B cell (primary cell): Measurements from ENCODE around the gene CEP89. TPM values are rescaled to one million over a fixed set of nuclear protein-coding genes. Genes with fewer than 3 reads are reported as not detected.

Source experiments
- ATAC-seq: fragments of 200-7000 bp; cut with Tn5 transposase; one replicate; pipeline ENCODE4 v1.10.0; 2021; ENCODE audit warnings: low read depth, mild to moderate bottlenecking, moderate number of reproducible peaks, moderate library complexity
- CTCF ChIA-PET: fragments of 350-600 bp; sonication (Branson Sonifier 250); formaldehyde crosslinking; loops from one replicate; lab custom pipeline; 2021; ENCODE audit warnings: antibody characterized with exemption, inconsistent platforms; lab: Charles Lee
- POLR2A ChIA-PET: fragments of 350-600 bp; sonication (Branson Sonifier 250); formaldehyde crosslinking; loops from one replicate; lab custom pipeline; 2021; ENCODE audit warnings: antibody characterized with exemption; lab: Charles Lee
- DNase-seq: peaks from one replicate; pipeline ENCODE4 v3.0.0; 2013
- H2AFZ ChIP-seq: 2 replicates; pipeline ENCODE4 v1.6.1; 2012; ENCODE audit warnings: mild to moderate bottlenecking, low read depth, low read length; ENCODE audit not compliant: insufficient read depth, poor library complexity, severe bottlenecking
- H3K27ac ChIP-seq, 2 donors: 1 replicate in 1 of 2; 2 replicates in 1 of 2; pipeline ENCODE4 v1.5.1; 2012 to 2013; ENCODE audit warnings: low read length in 2 of 2, mild to moderate bottlenecking in 2 of 2, moderate library complexity in 1 of 2
- H3K27me3 ChIP-seq, 4 experiments: fragments of 200-600 bp in 1 of 4; sonication (generic) in 1 of 4; replicated peaks in 1 of 4; 1 replicate in 2 of 4; 2 replicates in 2 of 4; pipeline versions ENCODE4 v1.6.1 to v1.7.0; 2013 to 2016; ENCODE audit warnings: low read length in 3 of 4, mild to moderate bottlenecking in 2 of 4, mixed read lengths in 1 of 4, moderate library complexity in 1 of 4; ENCODE audit not compliant: insufficient read depth in 4 of 4, control insufficient read depth in 3 of 4; ENCODE audit errors: control extremely low read depth in 1 of 4
- H3K36me3 ChIP-seq, 2 experiments: replicated peaks in 1 of 2; 1 replicate in 1 of 2; 2 replicates in 1 of 2; pipeline versions ENCODE4 v1.6.1 to v1.7.1; 2013; ENCODE audit warnings: low read length in 1 of 2; ENCODE audit not compliant: insufficient read depth in 2 of 2, control insufficient read depth in 1 of 2; ENCODE audit errors: control extremely low read depth in 1 of 2, extremely low read depth in 1 of 2
- H3K4me1 ChIP-seq, 2 donors: fragments of 200-600 bp in 1 of 2; sonication (generic) in 1 of 2; 1 replicate in 1 of 2; 2 replicates in 1 of 2; pipeline versions ENCODE4 v1.5.1 to v1.6.1; 2013 to 2017; ENCODE audit warnings: low read length in 2 of 2; ENCODE audit not compliant: control insufficient read depth in 2 of 2, insufficient read depth in 2 of 2
- H3K4me2 ChIP-seq: replicated peaks from 2 replicates; pipeline ENCODE3; 2012; ENCODE audit warnings: mild to moderate bottlenecking, low read depth, low read length; ENCODE audit not compliant: poor library complexity, severe bottlenecking
- H3K4me3 ChIP-seq, 5 experiments: fragments of 200-600 bp in 1 of 5; sonication (generic) in 1 of 5; 1 replicate in 3 of 5; 2 replicates in 2 of 5; pipeline versions ENCODE4 v1.5.1 to v1.7.0; 2011 to 2016; ENCODE audit warnings: low read length in 4 of 5, mild to moderate bottlenecking in 4 of 5, low read depth in 2 of 5, control low read depth in 1 of 5, moderate library complexity in 1 of 5; ENCODE audit not compliant: insufficient read depth in 1 of 5; ENCODE audit errors: control extremely low read depth in 1 of 5, extremely low read depth in 1 of 5
- H3K79me2 ChIP-seq: fragments of 200-600 bp; sonication (generic); one replicate; pipeline ENCODE4 v1.6.0; 2016; ENCODE audit warnings: low read length; ENCODE audit not compliant: control insufficient read depth, insufficient read depth
- H3K9ac ChIP-seq: fragments of 200-600 bp; sonication (generic); 2 replicates; pipeline ENCODE4 v1.6.1; 2017; ENCODE audit warnings: mild to moderate bottlenecking, low read length, moderate library complexity
- H3K9me3 ChIP-seq, 3 donors: one replicate each; pipeline versions ENCODE4 v1.6.1 to v1.7.1; 2013; ENCODE audit warnings: low read length in 2 of 3; ENCODE audit not compliant: control insufficient read depth in 2 of 3, insufficient read depth in 1 of 3; ENCODE audit errors: control extremely low read depth in 1 of 3
- H4K20me1 ChIP-seq: 2 replicates; pipeline ENCODE4 v1.6.0; 2012; ENCODE audit warnings: mild to moderate bottlenecking, low read length; ENCODE audit not compliant: insufficient read depth, control insufficient read depth, poor library complexity, severe bottlenecking
- H3K27ac Mint-ChIP-seq: one replicate; pipeline ENCODE4 v1.8.0; 2021; ENCODE audit warnings: mixed read lengths
- H3K27me3 Mint-ChIP-seq: one replicate; pipeline ENCODE4 v1.8.0; 2021; ENCODE audit warnings: mixed read lengths
- H3K4me1 Mint-ChIP-seq: one replicate; pipeline ENCODE4 v1.8.0; 2021; ENCODE audit warnings: mixed read lengths
- H3K4me3 Mint-ChIP-seq: one replicate; pipeline ENCODE4 v1.8.0; 2021; ENCODE audit warnings: mixed read lengths
- H3K9me3 Mint-ChIP-seq: one replicate; pipeline ENCODE4 v1.8.0; 2022; ENCODE audit warnings: mixed read lengths; ENCODE audit not compliant: insufficient read depth
- CTCF ChIP-seq: fragments of 200-600 bp; IDR thresholded peaks from one replicate; pipeline ENCODE4 v1.8.0; 2022; ENCODE audit warnings: antibody characterized with exemption, mild to moderate bottlenecking
- EZH2 ChIP-seq: IDR thresholded peaks from 2 replicates; pipeline ENCODE4 v1.6.1; 2012; ENCODE audit warnings: borderline replicate concordance, low read depth, mild to moderate bottlenecking, moderate library complexity, low read length; ENCODE audit not compliant: insufficient read depth, poor library complexity, severe bottlenecking
- WGBS: methylation state at CpG from one replicate; pipeline ENCODE4 v1.1.5; 2013; ENCODE audit warnings: missing lambda C conversion rate; ENCODE audit not compliant: insufficient coverage; 5-methylcytosine and 5-hydroxymethylcytosine counted together
- intact Hi-C: fragments of 100-400 bp; cut with micrococcal nuclease; formaldehyde crosslinking; loops from one replicate; pipeline ENCODE4 v1.10.0; 2022
- polyA plus RNA-seq: library from polyadenylated mRNA; depleted of rRNA; stranded (reverse); fragments of >200 nt; gene quantifications from 2 replicates; pipeline ENCODE4 v1.2.3, GENCODE V29; 2012
- total RNA-seq, 2 donors: library from RNA; stranded (reverse); fragments of 120-200 nt in 1 of 2; gene quantifications; 1 replicate in 1 of 2; 2 replicates in 1 of 2; pipeline versions ENCODE4 v1.2.3 to v1.2.4, GENCODE V29; 2013 to 2022

CEP89 gene
- total and polyA plus RNA-seq, 2 donors (not counting 1 experiment from before 2014, with no cell fraction given): 10.2 to 38.6 TPM

- H3K27me3 ChIP-seq: no peaks in the 10 kb centered on the region
- Mint-ChIP-seq H3K9me3 (peaks cover 6% of the 10 kb centered on the region), H3K4me3 (no peak overlapping the region), H3K27ac (no peak overlapping the region), H3K4me1 (no peaks in the 10 kb centered on the region), H3K27me3 (no peaks in the 10 kb centered on the region)
- CTCF ChIA-PET: no interaction called here
- H3K4me3 ChIP-seq: no peak overlapping the region
- no peak for DNase-seq
- no peak for ATAC-seq
- POLR2A ChIA-PET: no interaction called here
- no peak overlapping the region for H2AFZ ChIP-seq
- no peaks in the 10 kb centered on the region for H3K4me1 ChIP-seq
- no peaks in the 10 kb centered on the region for H4K20me1 ChIP-seq
- no peak overlapping the region for H3K9ac ChIP-seq
- H3K4me2 ChIP-seq: no peak overlapping the region
- intact Hi-C loops: no loop called here
- TF ChIP-seq CTCF: no peak
- no peak for TF ChIP-seq EZH2
- WGBS: 96% methylated on average over 19 of the region's 19 CpGs
- no peaks in the 10 kb centered on the region for H3K36me3 ChIP-seq
- H3K27ac ChIP-seq: no peak overlapping the region
- no peaks in the 10 kb centered on the region for H3K79me2 ChIP-seq
- H3K9me3 ChIP-seq: peaks cover 0 to 27% (median 13%) of the 10 kb centered on the region in 3 donors
These were observed 128.0 kb downstream of the CEP89 start for GRCh38 chr19:32843716-32844245.

GRCh38 chr19:32842061-32842460, 129.7 kb downstream of the CEP89 start:
- no peak overlapping the region for H3K4me3 Mint-ChIP-seq
- CTCF ChIA-PET: no interaction called here

More at GRCh38 chr19:32842061-32842460, 129.7 kb downstream of the CEP89 start:
- H3K27me3 Mint-ChIP-seq: no peaks in the 10 kb centered on the region
- no peak overlapping the region for H3K27ac Mint-ChIP-seq
- Histone ChIP-seq H3K9ac (no peak overlapping the region), H3K27me3 (no peaks in the 10 kb centered on the region), H2AFZ (no peak overlapping the region), H3K4me3 (no peak overlapping the region), H3K79me2 (no peaks in the 10 kb centered on the region), H3K9me3 (peaks cover 0 to 27% (median 13%) of the 10 kb centered on the region in 3 donors), H3K4me1 (no peaks in the 10 kb centered on the region), H3K4me2 (no peak overlapping the region), H4K20me1 (no peaks in the 10 kb centered on the region), H3K36me3 (no peaks in the 10 kb centered on the region), H3K27ac (no peak overlapping the region)
- POLR2A ChIA-PET: no interaction called here
- 100% methylated on average over 6 of the region's 8 CpGs for WGBS
- H3K4me1 Mint-ChIP-seq: no peaks in the 10 kb centered on the region
- ATAC-seq: no peak
- TF ChIP-seq CTCF: no peak
- no peak for TF ChIP-seq EZH2
- intact Hi-C loops: no loop called here
- H3K9me3 Mint-ChIP-seq: peaks cover 6% of the 10 kb centered on the region
- no peak for DNase-seq
